ENCODE measurements around the gene ACTR3C.

GRCh38 chr7:150321788-150322113 is 1.6 kb downstream of the ACTR3C start:
- TF ChIP-seq CTCF (conservative IDR thresholded peaks at IDR 0.05; ENCODE audit: low read length), result no peak
- TF ChIP-seq EZH2phosphoT487 (IDR thresholded peaks at IDR 0.05; ENCODE audit: borderline replicate concordance, low read depth, low read length), result no peak
